ENCODE results near the gene OCEL1. TPM values are rescaled to one million over a fixed set of nuclear protein-coding genes. Genes with fewer than 3 reads are reported as not detected.

Gene OCEL1
- total RNA-seq, 1 donor: 3.3 TPM

- TF ChIP-seq CTCF (IDR thresholded peaks at IDR 0.05; ENCODE audit: extremely low read depth, low read depth, low read length): peak; percentile 58
- H3K4me2 ChIP-seq (ENCODE audit: insufficient read depth, low read length): no peak overlapping the region
- peaks cover 70% of the 10 kb centered on the region for H3K36me3 ChIP-seq (ENCODE audit: insufficient read depth, low read length)
- no peak overlapping the region for H3K4me3 ChIP-seq (ENCODE audit: insufficient read depth, low read length)
- no peak overlapping the region for H3K27ac ChIP-seq (ENCODE audit: low read depth, low read length)
- no peaks in the 10 kb centered on the region for H3K79me2 ChIP-seq (ENCODE audit: insufficient read depth, low read length)
- DNase-seq (ENCODE audit: insufficient read length, low spot score, missing footprints): peak; percentile 93
- H3K27me3 ChIP-seq (ENCODE audit: insufficient read depth, low read length): no peaks in the 10 kb centered on the region
- no peaks in the 10 kb centered on the region for H3K9me3 ChIP-seq (ENCODE audit: low read depth, low read length)
- no peak overlapping the region for H2AFZ ChIP-seq (ENCODE audit: low read length)
- peaks cover 15% of the 10 kb centered on the region for H4K20me1 ChIP-seq (ENCODE audit: insufficient read depth, low read length)
- peaks cover 4% of the 10 kb centered on the region for H3K4me1 ChIP-seq (ENCODE audit: insufficient read depth, low read length)
Measured at GRCh38 chr19:17205237-17206140, 20.5 kb upstream of the OCEL1 start.

GRCh38 chr19:17206736-17207581 lies 19.1 kb upstream of the OCEL1 start:
- H3K9me3 ChIP-seq (ENCODE audit: low read depth, low read length): no peaks in the 10 kb centered on the region
- peaks cover 15% of the 10 kb centered on the region for H4K20me1 ChIP-seq (ENCODE audit: insufficient read depth, low read length)
- H3K79me2 ChIP-seq (ENCODE audit: insufficient read depth, low read length): no peaks in the 10 kb centered on the region
- no peak overlapping the region for H3K4me2 ChIP-seq (ENCODE audit: insufficient read depth, low read length)
- peaks cover 64% of the 10 kb centered on the region for H3K36me3 ChIP-seq (ENCODE audit: insufficient read depth, low read length)
- peak; percentile 44 for DNase-seq (ENCODE audit: insufficient read length, low spot score, missing footprints)
- no peak for TF ChIP-seq CTCF (IDR thresholded peaks at IDR 0.05; ENCODE audit: extremely low read depth, low read depth, low read length)
- peaks cover 4% of the 10 kb centered on the region for H3K4me1 ChIP-seq (ENCODE audit: insufficient read depth, low read length)
- no peaks in the 10 kb centered on the region for H3K27me3 ChIP-seq (ENCODE audit: insufficient read depth, low read length)
- H3K4me3 ChIP-seq (ENCODE audit: insufficient read depth, low read length): no peak overlapping the region
- H2AFZ ChIP-seq (ENCODE audit: low read length): no peak overlapping the region
- H3K27ac ChIP-seq (ENCODE audit: low read depth, low read length): no peak overlapping the region

GRCh38 chr19:17209126-17210036 lies 16.6 kb upstream of the OCEL1 start:
- no peak overlapping the region for H3K4me3 ChIP-seq (ENCODE audit: insufficient read depth, low read length)
- H3K27ac ChIP-seq (ENCODE audit: low read depth, low read length): no peak overlapping the region
- no peaks in the 10 kb centered on the region for H3K9me3 ChIP-seq (ENCODE audit: low read depth, low read length)
- H3K27me3 ChIP-seq (ENCODE audit: insufficient read depth, low read length): no peaks in the 10 kb centered on the region
- H3K36me3 ChIP-seq (ENCODE audit: insufficient read depth, low read length): peaks cover 59% of the 10 kb centered on the region
- no peaks in the 10 kb centered on the region for H3K79me2 ChIP-seq (ENCODE audit: insufficient read depth, low read length)
- peak; percentile 89 for DNase-seq (ENCODE audit: insufficient read length, low spot score, missing footprints)
- H4K20me1 ChIP-seq (ENCODE audit: insufficient read depth, low read length): peaks cover 9% of the 10 kb centered on the region
- TF ChIP-seq CTCF (IDR thresholded peaks at IDR 0.05; ENCODE audit: extremely low read depth, low read depth, low read length): no peak
- no peak overlapping the region for H3K4me2 ChIP-seq (ENCODE audit: insufficient read depth, low read length)
- H3K4me1 ChIP-seq (ENCODE audit: insufficient read depth, low read length): peaks cover 4% of the 10 kb centered on the region
- H2AFZ ChIP-seq (ENCODE audit: low read length): no peak overlapping the region
